HFFc6 (cell line): ENCODE measurements around the gene SLC22A14. TPM values are rescaled to one million over a fixed set of nuclear protein-coding genes. Genes with fewer than 3 reads are reported as not detected.
A peak's percentile ranks its signal among the peaks of the same experiment; 100 is the strongest.

Experiments used
- DNase-seq: peaks from one replicate; pipeline ENCODE4 v3.0.0-alpha.2; 2018
- H3K27ac Mint-ChIP-seq: 2 replicates; pipeline ENCODE4 v1.8.0; 2020; ENCODE audit warnings: mild to moderate bottlenecking, mixed read lengths
- H3K27me3 Mint-ChIP-seq: 2 replicates; pipeline ENCODE4 v1.8.0; 2021; ENCODE audit warnings: mild to moderate bottlenecking, moderate library complexity, mixed read lengths; ENCODE audit not compliant: insufficient read depth
- H3K36me3 Mint-ChIP-seq: 2 replicates; pipeline ENCODE4 v1.8.0; 2021; ENCODE audit warnings: low read depth, mixed read lengths
- H3K4me1 Mint-ChIP-seq: 2 replicates; pipeline ENCODE4 v1.8.0; 2020; ENCODE audit warnings: low read depth, mixed read lengths
- H3K4me3 Mint-ChIP-seq: 2 replicates; pipeline ENCODE4 v1.8.0; 2020; ENCODE audit warnings: mild to moderate bottlenecking, moderate library complexity, mixed read lengths
- H3K9me3 Mint-ChIP-seq: 2 replicates; pipeline ENCODE4 v1.8.0; 2020; ENCODE audit warnings: mild to moderate bottlenecking, mixed read lengths
- CTCF ChIP-seq: fragments of 200-600 bp; sonication (generic); IDR thresholded peaks from 2 replicates; pipeline ENCODE4 v1.5.0; 2021; ENCODE audit warnings: antibody characterized with exemption, mild to moderate bottlenecking
- total RNA-seq, 6 experiments: library from RNA; stranded (reverse); fragmentation: NEBNext Ultra II Directional; extraction: Animal tissue kit (Norgen Biotek cat#: 25700); gene quantifications; 2 replicates in 1 of 6; 3 replicates in 5 of 6; pipeline ENCODE4 v1.2.3, GENCODE V29; 2021

Gene SLC22A14
- total RNA-seq, 6 experiments from 2014 or later, result 0.09 TPM; not detected in 5

GRCh38 chr3:38297537-38297936, 15.4 kb downstream of the SLC22A14 start:
- Mint-ChIP-seq H3K27ac (no peak overlapping the region), H3K4me3 (no peak overlapping the region)

GRCh38 chr3:38297947-38298711, 16.0 kb downstream of the SLC22A14 start:
- Mint-ChIP-seq H3K4me1 (no peaks in the 10 kb centered on the region), H3K4me3 (no peak overlapping the region), H3K27me3 (peaks cover 18% of the 10 kb centered on the region), H3K36me3 (no peaks in the 10 kb centered on the region), H3K9me3 (no peaks in the 10 kb centered on the region), H3K27ac (no peak overlapping the region)
- TF ChIP-seq CTCF, result peak; percentile 78
- DNase-seq, result peak; percentile 8

More at GRCh38 chr3:38297537-38297936, 15.4 kb downstream of the SLC22A14 start:
- no peak for DNase-seq
- Mint-ChIP-seq H3K27me3 (peaks cover 18% of the 10 kb centered on the region), H3K4me1 (no peaks in the 10 kb centered on the region), H3K36me3 (no peaks in the 10 kb centered on the region), H3K9me3 (no peaks in the 10 kb centered on the region)
- TF ChIP-seq CTCF, result no peak

- H3K4me1 Mint-ChIP-seq, result no peaks in the 10 kb centered on the region; the same call in 1 of the 2 replicates
These were observed 24.8 kb downstream of the SLC22A14 start for GRCh38 chr3:38306941-38307340.

GRCh38 chr3:38307599-38307998, 25.5 kb downstream of the SLC22A14 start:
- Mint-ChIP-seq H3K4me3 (no peak overlapping the region), H3K9me3 (no peaks in the 10 kb centered on the region), H3K4me1 (no peaks in the 10 kb centered on the region; the same call in 1 of the 2 replicates), H3K27ac (no peak overlapping the region), H3K27me3 (peaks cover 19% of the 10 kb centered on the region), H3K36me3 (no peaks in the 10 kb centered on the region)
- no peak for TF ChIP-seq CTCF
- DNase-seq, result no peak

More at GRCh38 chr3:38306941-38307340, 24.8 kb downstream of the SLC22A14 start:
- Mint-ChIP-seq H3K27me3 (peaks cover 19% of the 10 kb centered on the region), H3K9me3 (no peaks in the 10 kb centered on the region), H3K36me3 (no peaks in the 10 kb centered on the region), H3K4me3 (no peak overlapping the region), H3K27ac (no peak overlapping the region)
- DNase-seq, result no peak
- TF ChIP-seq CTCF, result no peak

- Mint-ChIP-seq H3K36me3 (no peaks in the 10 kb centered on the region), H3K27ac (no peak overlapping the region)
These were observed 26.4 kb downstream of the SLC22A14 start for GRCh38 chr3:38308456-38308855.

More at GRCh38 chr3:38308456-38308855, 26.4 kb downstream of the SLC22A14 start:
- no peak overlapping the region for H3K4me3 Mint-ChIP-seq
- DNase-seq, result no peak
- no peak for TF ChIP-seq CTCF
- H3K27me3 Mint-ChIP-seq, result peaks cover 23% of the 10 kb centered on the region
- H3K9me3 Mint-ChIP-seq, result no peaks in the 10 kb centered on the region
- no peaks in the 10 kb centered on the region; the same call in 1 of the 2 replicates for H3K4me1 Mint-ChIP-seq
